ENCODE data around the gene IP6K3.

The IP6K3 gene

GRCh38 chr6:33746651-33747100 is at the start of gene IP6K3:
Gene IP6K3 (minus strand): TSS chr6:33746905. CDS start chr6:33735476, 11,429 bp downstream.
- no peak for DNase-seq
- in situ Hi-C loops (cut with HindIII; ENCODE audit: low pct_ligation_motif_present, low pct_unique_long_range_greater_than_20kb, low sequenced_read_pairs), result no loop called here

GRCh38 chr6:33794910-33795623 is 48.4 kb upstream of the IP6K3 start:
- no peak for DNase-seq
- in situ Hi-C loops (cut with HindIII; ENCODE audit: low pct_ligation_motif_present, low pct_unique_long_range_greater_than_20kb, low sequenced_read_pairs), result no loop called here

- in situ Hi-C loops (cut with HindIII; ENCODE audit: low pct_ligation_motif_present, low pct_unique_long_range_greater_than_20kb, low sequenced_read_pairs), result no loop called here
- DNase-seq, result no peak
These were observed 46.3 kb upstream of the IP6K3 start for GRCh38 chr6:33792981-33793380.

GRCh38 chr6:33791620-33792019 is 44.9 kb upstream of the IP6K3 start:
- DNase-seq, result no peak
- in situ Hi-C loops (cut with HindIII; ENCODE audit: low pct_ligation_motif_present, low pct_unique_long_range_greater_than_20kb, low sequenced_read_pairs), result no loop called here

- DNase-seq, result no peak
These were observed 44.2 kb upstream of the IP6K3 start for GRCh38 chr6:33790910-33791309.

GRCh38 chr6:33790379-33790778 is 43.7 kb upstream of the IP6K3 start:
- in situ Hi-C loops (cut with HindIII; ENCODE audit: low pct_ligation_motif_present, low pct_unique_long_range_greater_than_20kb, low sequenced_read_pairs), result no loop called here
- DNase-seq, result no peak

More at GRCh38 chr6:33790910-33791309, 44.2 kb upstream of the IP6K3 start:
- in situ Hi-C loops (cut with HindIII; ENCODE audit: low pct_ligation_motif_present, low pct_unique_long_range_greater_than_20kb, low sequenced_read_pairs), result no loop called here

GRCh38 chr6:33789550-33789895 is 42.8 kb upstream of the IP6K3 start:
- in situ Hi-C loops (cut with HindIII; ENCODE audit: low pct_ligation_motif_present, low pct_unique_long_range_greater_than_20kb, low sequenced_read_pairs), result no loop called here
- no peak for DNase-seq

DNA sequence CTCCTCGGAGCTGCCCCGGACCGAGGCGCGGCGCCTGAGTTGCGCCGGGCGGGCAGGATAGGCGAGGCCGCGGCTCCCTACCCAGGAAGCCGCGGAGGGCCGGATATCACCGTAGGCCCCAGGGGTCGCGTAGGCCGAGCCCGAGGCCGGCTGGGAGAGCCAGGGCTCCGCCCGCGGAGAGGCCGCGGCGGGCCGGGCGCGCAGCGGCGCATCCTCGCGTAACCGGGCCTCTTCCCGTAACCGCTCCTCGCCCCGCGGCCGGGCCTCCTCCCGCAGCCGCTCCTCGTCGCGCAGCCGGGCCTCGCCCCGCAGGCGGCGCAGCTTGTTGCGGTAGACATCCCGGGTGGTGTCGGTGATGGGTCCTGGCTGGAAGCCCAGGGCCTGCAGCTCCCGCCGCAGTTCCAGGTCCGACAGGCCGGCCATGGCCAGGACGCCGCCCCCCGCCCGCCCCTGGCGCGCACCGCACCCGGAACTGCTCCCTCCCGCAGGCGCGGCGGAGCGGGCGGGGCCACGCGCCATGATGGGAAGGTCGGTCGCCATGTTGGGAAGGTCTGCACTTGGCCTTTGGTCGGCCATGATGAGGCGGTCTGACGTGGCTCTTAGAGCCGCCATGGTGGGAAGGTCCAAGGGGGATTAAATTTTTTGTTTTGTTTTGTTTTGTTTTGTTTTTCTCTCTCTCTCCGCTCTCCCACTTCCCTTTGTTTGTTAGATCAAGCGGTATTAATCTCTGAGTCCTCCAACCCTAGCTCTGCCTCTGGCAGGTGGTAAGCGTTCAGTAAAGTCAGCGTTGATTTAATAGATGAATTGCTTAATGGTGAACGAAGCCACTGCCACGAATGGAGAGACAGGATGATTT is 42.2 kb upstream of the IP6K3 start, which contains the start of gene LEMD2:
LEMD2 (minus strand) TSS at position 437 of the 856 bp plus-strand sequence; CDS start at position 423, 14 bp downstream.
- DNase-seq, result peak; percentile 88
- in situ Hi-C loops (cut with HindIII; ENCODE audit: low pct_ligation_motif_present, low pct_unique_long_range_greater_than_20kb, low sequenced_read_pairs), result no loop called here

GRCh38 chr6:33787954-33788693 is 41.4 kb upstream of the IP6K3 start:
- in situ Hi-C loops (cut with HindIII; ENCODE audit: low pct_ligation_motif_present, low pct_unique_long_range_greater_than_20kb, low sequenced_read_pairs), result no loop called here
- peak; percentile 55 for DNase-seq

DNA sequence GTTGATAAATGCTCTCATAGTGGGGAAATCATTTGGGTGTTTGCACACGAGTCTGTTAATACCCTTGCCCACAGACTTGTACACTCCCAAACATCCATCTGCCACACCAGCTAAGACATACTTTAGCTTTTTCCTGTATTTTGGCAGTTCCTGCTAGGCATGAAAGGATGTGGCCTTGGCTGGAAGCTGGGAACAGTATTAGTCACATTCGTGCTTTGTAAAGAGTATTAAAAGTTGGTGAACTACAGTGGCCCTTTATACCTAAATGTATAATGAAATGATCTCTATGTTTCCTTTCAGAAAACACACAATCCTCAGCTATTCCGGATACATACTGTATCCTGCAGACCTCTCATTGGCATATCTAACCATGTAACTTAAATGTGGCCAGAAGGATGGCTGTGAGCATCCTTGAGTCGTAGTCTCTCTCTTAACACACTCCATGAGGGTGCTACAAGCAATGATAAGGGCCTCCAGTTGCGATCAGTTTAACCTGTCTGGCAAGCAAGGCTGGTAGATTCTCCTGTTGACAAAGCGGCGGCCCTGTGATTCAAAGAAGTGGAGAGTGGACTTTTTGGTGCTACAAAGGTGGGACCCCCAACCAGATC is 40.7 kb upstream of the IP6K3 start:
- in situ Hi-C loops (cut with HindIII; ENCODE audit: low pct_ligation_motif_present, low pct_unique_long_range_greater_than_20kb, low sequenced_read_pairs), result no loop called here
- no peak for DNase-seq

GRCh38 chr6:33786736-33787135 is 40.0 kb upstream of the IP6K3 start:
- in situ Hi-C loops (cut with HindIII; ENCODE audit: low pct_ligation_motif_present, low pct_unique_long_range_greater_than_20kb, low sequenced_read_pairs), result no loop called here
- DNase-seq, result no peak

DNA sequence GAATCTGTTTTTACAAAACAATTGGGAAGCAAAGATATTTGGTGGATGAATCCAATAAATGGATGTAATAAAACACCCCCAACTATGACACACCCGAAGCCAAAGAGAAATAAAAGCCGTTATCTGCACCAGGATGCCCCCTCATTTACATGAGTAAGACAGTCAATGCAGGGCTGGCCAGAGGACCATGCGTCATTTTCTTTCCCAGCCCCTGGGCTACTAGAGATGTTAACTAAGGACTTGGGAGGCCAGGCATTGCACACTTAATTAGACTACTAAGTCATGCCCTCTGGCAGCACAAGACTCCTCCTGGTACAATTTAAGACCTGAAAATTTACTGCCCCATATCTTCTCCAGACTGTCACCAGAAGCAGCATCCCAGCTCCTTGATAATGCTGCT is 39.1 kb upstream of the IP6K3 start:
- in situ Hi-C loops (cut with HindIII; ENCODE audit: low pct_ligation_motif_present, low pct_unique_long_range_greater_than_20kb, low sequenced_read_pairs), result no loop called here

DNA sequence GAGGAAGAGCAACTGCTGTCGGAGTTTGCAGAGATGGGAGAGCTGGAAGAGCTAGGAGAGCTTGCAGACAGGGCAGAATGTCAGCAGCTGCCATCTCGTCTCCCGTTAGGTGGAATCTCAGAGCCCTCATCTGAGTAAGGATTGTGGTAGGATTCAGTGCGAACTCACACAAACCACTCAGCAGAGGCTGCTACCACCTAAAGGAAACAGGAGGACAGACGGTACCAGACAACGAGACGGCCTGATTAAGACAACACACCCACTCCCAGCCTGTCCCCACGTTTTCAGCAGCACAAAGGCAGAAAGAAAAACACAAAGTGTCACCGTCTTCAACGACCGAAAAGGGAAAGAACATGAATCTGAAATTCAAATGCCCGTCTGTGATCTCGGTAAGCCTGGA is 38.1 kb upstream of the IP6K3 start:
- DNase-seq, result no peak
- in situ Hi-C loops (cut with HindIII; ENCODE audit: low pct_ligation_motif_present, low pct_unique_long_range_greater_than_20kb, low sequenced_read_pairs), result no loop called here

More for the DNA sequence above, 39.1 kb upstream of the IP6K3 start:
- DNase-seq, result no peak

DNA sequence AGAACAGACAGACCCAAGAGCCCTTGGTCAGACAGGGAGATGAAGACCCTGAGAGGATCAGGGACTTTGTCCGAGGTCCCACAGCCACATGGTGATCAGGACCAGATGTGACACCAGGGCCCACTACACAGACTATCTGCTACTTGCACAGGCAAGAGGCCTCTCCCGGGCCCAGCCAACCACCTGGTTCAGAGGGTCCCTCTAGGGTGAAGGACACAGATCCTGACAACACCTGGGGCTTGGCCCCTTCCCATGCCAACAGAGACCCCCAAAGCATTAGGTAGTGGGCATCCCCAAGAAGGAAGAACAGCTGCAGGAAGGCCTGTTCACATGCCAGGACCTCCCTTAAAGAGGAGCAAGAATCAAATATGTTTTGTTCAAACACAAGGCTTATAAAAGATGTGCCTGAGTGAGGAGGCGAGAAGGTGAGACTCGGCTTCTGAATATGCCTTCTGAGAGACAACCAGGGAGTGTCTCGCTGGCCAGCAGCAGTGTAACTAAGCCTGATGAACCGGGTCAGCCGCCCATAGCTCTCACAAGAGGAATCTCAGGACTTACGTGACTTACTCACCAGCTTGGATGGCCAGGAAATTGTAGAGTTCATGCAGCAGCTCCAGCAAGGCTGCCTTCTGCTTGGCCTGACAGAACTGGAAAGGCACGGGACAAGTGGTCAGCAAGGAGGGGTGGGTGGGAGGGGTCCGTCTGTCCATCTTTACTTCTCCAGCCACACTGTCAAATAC is 37.2 kb upstream of the IP6K3 start:
- no peak for DNase-seq
- in situ Hi-C loops (cut with HindIII; ENCODE audit: low pct_ligation_motif_present, low pct_unique_long_range_greater_than_20kb, low sequenced_read_pairs), result no loop called here

DNA sequence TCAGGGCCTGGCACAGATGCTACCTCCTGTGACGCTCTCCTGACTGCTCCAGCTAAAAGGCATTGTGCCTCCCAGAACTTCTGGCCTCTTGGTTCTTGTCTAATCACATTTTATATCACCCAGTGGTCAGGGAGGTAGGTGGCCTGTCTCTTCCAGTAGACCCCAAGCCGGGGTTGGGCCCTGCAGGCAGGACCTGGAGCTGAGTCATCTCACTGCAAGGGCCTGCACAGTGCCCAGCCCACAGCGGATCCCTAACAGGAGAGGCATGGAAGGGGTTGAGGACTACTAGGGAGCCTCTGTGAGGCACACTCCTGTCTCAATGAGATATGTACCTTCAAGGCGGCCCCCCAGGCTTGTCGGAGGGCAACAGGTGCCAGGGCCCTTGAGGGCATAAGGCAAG is 35.9 kb upstream of the IP6K3 start:
- in situ Hi-C loops (cut with HindIII; ENCODE audit: low pct_ligation_motif_present, low pct_unique_long_range_greater_than_20kb, low sequenced_read_pairs), result no loop called here
- DNase-seq, result no peak

- in situ Hi-C loops (cut with HindIII; ENCODE audit: low pct_ligation_motif_present, low pct_unique_long_range_greater_than_20kb, low sequenced_read_pairs), result no loop called here
- peak; percentile 68 for DNase-seq
These were observed 34.6 kb upstream of the IP6K3 start for GRCh38 chr6:33781131-33781975.

GRCh38 chr6:33779895-33780294 is 33.2 kb upstream of the IP6K3 start:
- no peak for DNase-seq
- in situ Hi-C loops (cut with HindIII; ENCODE audit: low pct_ligation_motif_present, low pct_unique_long_range_greater_than_20kb, low sequenced_read_pairs), result no loop called here

Measured in ACHN (cell line).